ENCODE results near the gene AK9. TPM values are rescaled to one million over a fixed set of nuclear protein-coding genes. Genes with fewer than 3 reads are reported as not detected.

Gene AK9
- total RNA-seq, 1 experiment from 2014 or later: 2.3 TPM

GRCh38 chr6:109472132-109472995, 218.6 kb downstream of the AK9 start:
- Histone ChIP-seq H3K27me3 (ENCODE audit: control insufficient read depth, insufficient read depth, low read length) (no peaks in the 10 kb centered on the region), H3K9me3 (ENCODE audit: control insufficient read depth, insufficient read depth, low read depth, low read length) (no peaks in the 10 kb centered on the region), H3K27ac (ENCODE audit: low read length) (no peak overlapping the region), H3K36me3 (ENCODE audit: control insufficient read depth, insufficient read depth, low read length) (peaks cover 31% of the 10 kb centered on the region), H3K4me3 (ENCODE audit: low read depth in 2 of 2, low read length in 2 of 2) (no peak overlapping the region), H3K4me1 (ENCODE audit: control insufficient read depth, insufficient read depth, low read length) (peaks cover 6% of the 10 kb centered on the region; the same call in 1 of the 2 replicates)
- DNase-seq (ENCODE audit: low read depth, low spot score): no peak
- BruUV-seq (replicated peaks): no TSS peak
- no peak for ATAC-seq
- in situ Hi-C loops (cut with HindIII; ENCODE audit: low pct_unique_long_range_greater_than_20kb, low sequenced_read_pairs): no loop called here
- intact Hi-C loops (cut with micrococcal nuclease; ENCODE audit: unreplicated experiment): no loop called here
- no peak for TF ChIP-seq REST (IDR thresholded peaks at IDR 0.05; ENCODE audit: insufficient read depth in 1 of 2, low read depth in 2 of 2, low read length in 1 of 2)
- TF ChIP-seq POLR2AphosphoS5 (IDR thresholded peaks at IDR 0.05; ENCODE audit: low read depth, low read length): no peak
- TF ChIP-seq SIN3A (IDR thresholded peaks at IDR 0.05; ENCODE audit: borderline replicate concordance, insufficient read depth, low read depth, low read length): no peak
- no peak for TF ChIP-seq TCF7L2 (IDR thresholded peaks at IDR 0.05; ENCODE audit: low read depth, low read length)
- TF ChIP-seq CTCF (IDR thresholded peaks at IDR 0.05): no peak
- ChIA-PET CTCF (no interaction called here), POLR2A (no interaction called here)

GRCh38 chr6:109471105-109471810, 219.7 kb downstream of the AK9 start:
- intact Hi-C loops (cut with micrococcal nuclease; ENCODE audit: unreplicated experiment): no loop called here
- CTCF ChIA-PET: no interaction called here
- BruUV-seq (replicated peaks): no TSS peak
- DNase-seq (ENCODE audit: low read depth, low spot score) (no peak), ATAC-seq (no peak)
- TF ChIP-seq REST (IDR thresholded peaks at IDR 0.05; ENCODE audit: insufficient read depth in 1 of 2, low read depth in 2 of 2, low read length in 1 of 2): no peak
- TF ChIP-seq SIN3A (IDR thresholded peaks at IDR 0.05; ENCODE audit: borderline replicate concordance, insufficient read depth, low read depth, low read length): no peak
- TF ChIP-seq CTCF (IDR thresholded peaks at IDR 0.05): no peak
- no peak for TF ChIP-seq POLR2AphosphoS5 (IDR thresholded peaks at IDR 0.05; ENCODE audit: low read depth, low read length)
- no peak for TF ChIP-seq TCF7L2 (IDR thresholded peaks at IDR 0.05; ENCODE audit: low read depth, low read length)
- no peaks in the 10 kb centered on the region for H3K27me3 ChIP-seq (ENCODE audit: control insufficient read depth, insufficient read depth, low read length)
- H3K36me3 ChIP-seq (ENCODE audit: control insufficient read depth, insufficient read depth, low read length): peaks cover 37% of the 10 kb centered on the region
- H3K4me1 ChIP-seq (ENCODE audit: control insufficient read depth, insufficient read depth, low read length): peaks cover under 1% of the 10 kb centered on the region; the same call in 1 of the 2 replicates
- no peak overlapping the region for H3K4me3 ChIP-seq (ENCODE audit: low read depth in 2 of 2, low read length in 2 of 2)
- POLR2A ChIA-PET: no interaction called here
- no peak overlapping the region for H3K27ac ChIP-seq (ENCODE audit: low read length)
- in situ Hi-C loops (cut with HindIII; ENCODE audit: low pct_unique_long_range_greater_than_20kb, low sequenced_read_pairs): no loop called here
- H3K9me3 ChIP-seq (ENCODE audit: control insufficient read depth, insufficient read depth, low read depth, low read length): no peaks in the 10 kb centered on the region
